GM18907 (cell line): ENCODE results near the gene ZCCHC24.

Source experiments
- ATAC-seq: cut with Tn5 transposase; IDR thresholded peaks from one replicate; pipeline ENCODE4 v1.9.1; 2021; ENCODE audit warnings: mild to moderate bottlenecking, moderate library complexity; ENCODE audit not compliant: unreplicated experiment

ZCCHC24 gene

GRCh38 chr10:79412516-79412915, 32.9 kb downstream of the ZCCHC24 start:
- ATAC-seq: no peak

- ATAC-seq: no peak
Observed at GRCh38 chr10:79411546-79412495, 33.6 kb downstream of the ZCCHC24 start.

GRCh38 chr10:79410315-79411094, 34.9 kb downstream of the ZCCHC24 start:
- no peak for ATAC-seq

- ATAC-seq: no peak
Observed at GRCh38 chr10:79409726-79410085, 35.7 kb downstream of the ZCCHC24 start.

GRCh38 chr10:79409038-79409725, 36.2 kb downstream of the ZCCHC24 start:
- no peak for ATAC-seq

GRCh38 chr10:79407811-79408795, 37.3 kb downstream of the ZCCHC24 start:
- no peak for ATAC-seq

GRCh38 chr10:79407423-79407796, 38.0 kb downstream of the ZCCHC24 start:
- ATAC-seq: no peak

- no peak for ATAC-seq
Observed at GRCh38 chr10:79406683-79407422, 38.6 kb downstream of the ZCCHC24 start.

GRCh38 chr10:79405995-79406515, 39.4 kb downstream of the ZCCHC24 start:
- ATAC-seq: no peak

GRCh38 chr10:79405221-79405994, 40.0 kb downstream of the ZCCHC24 start:
- no peak for ATAC-seq

- no peak for ATAC-seq
Observed at GRCh38 chr10:79404690-79405131, 40.7 kb downstream of the ZCCHC24 start.

- no peak for ATAC-seq
Observed at GRCh38 chr10:79404231-79404609, 41.2 kb downstream of the ZCCHC24 start.

- no peak for ATAC-seq
Observed at GRCh38 chr10:79403441-79404230, 41.8 kb downstream of the ZCCHC24 start.

GRCh38 chr10:79402951-79403350, 42.5 kb downstream of the ZCCHC24 start:
- no peak for ATAC-seq

- no peak for ATAC-seq
Observed at GRCh38 chr10:79402625-79402946, 42.8 kb downstream of the ZCCHC24 start.

GRCh38 chr10:79401015-79401921, 44.2 kb downstream of the ZCCHC24 start:
- ATAC-seq: no peak
